ENCODE data around the gene IGFBP5. TPM values are rescaled to one million over a fixed set of nuclear protein-coding genes. Genes with fewer than 3 reads are reported as not detected.

IGFBP5 gene
- total RNA-seq, 1 experiment from 2014 or later = not detected

DNA sequence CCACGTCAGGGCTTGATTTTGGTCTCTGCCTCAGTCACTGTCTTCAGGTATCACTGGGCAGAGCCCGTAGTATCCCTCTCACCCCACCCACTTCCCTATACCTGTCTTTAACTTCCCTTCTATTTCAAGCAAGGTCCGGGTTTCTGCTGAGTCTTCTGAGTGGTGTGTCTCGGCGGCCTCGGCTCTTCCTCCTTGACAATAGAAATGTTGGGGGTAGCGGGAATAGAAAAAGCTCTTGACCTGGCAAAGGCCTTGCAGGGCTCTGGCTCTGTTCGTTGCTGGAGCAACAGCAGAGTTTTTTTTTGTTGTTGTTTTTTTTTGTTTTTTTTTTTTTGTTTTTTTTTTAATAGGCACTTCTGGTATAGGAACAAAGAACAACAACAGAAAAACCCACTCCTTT is 16.0 kb upstream of the IGFBP5 start:
- Mint-ChIP-seq H3K4me1 (ENCODE audit: insufficient read depth, unreplicated experiment) (peaks cover 18% of the 10 kb centered on the region), H3K9me3 (ENCODE audit: unreplicated experiment) (no peaks in the 10 kb centered on the region), H3K36me3 (ENCODE audit: insufficient read depth, unreplicated experiment) (no peaks in the 10 kb centered on the region), H3K27me3 (ENCODE audit: insufficient read depth, unreplicated experiment) (no peaks in the 10 kb centered on the region), H3K27ac (ENCODE audit: low read depth, unreplicated experiment) (no peak overlapping the region), H3K4me3 (ENCODE audit: unreplicated experiment) (no peak overlapping the region)
- BruUV-seq (replicated peaks) = no TSS peak
- intact Hi-C loops (cut with micrococcal nuclease) = loop anchor here (5.0 kb wide), 1 partner anchor 66 kb away; no protein-coding TSS in a partner anchor
- CTCF ChIA-PET = interaction anchor here (0.5 to 1.5 kb wide), 5 partner anchors 13 to 1045 kb away, joined by 3 to 5 read pairs (median 4); partner anchors contain the start of gene IGFBP5
- TF ChIP-seq, protein P1, sequence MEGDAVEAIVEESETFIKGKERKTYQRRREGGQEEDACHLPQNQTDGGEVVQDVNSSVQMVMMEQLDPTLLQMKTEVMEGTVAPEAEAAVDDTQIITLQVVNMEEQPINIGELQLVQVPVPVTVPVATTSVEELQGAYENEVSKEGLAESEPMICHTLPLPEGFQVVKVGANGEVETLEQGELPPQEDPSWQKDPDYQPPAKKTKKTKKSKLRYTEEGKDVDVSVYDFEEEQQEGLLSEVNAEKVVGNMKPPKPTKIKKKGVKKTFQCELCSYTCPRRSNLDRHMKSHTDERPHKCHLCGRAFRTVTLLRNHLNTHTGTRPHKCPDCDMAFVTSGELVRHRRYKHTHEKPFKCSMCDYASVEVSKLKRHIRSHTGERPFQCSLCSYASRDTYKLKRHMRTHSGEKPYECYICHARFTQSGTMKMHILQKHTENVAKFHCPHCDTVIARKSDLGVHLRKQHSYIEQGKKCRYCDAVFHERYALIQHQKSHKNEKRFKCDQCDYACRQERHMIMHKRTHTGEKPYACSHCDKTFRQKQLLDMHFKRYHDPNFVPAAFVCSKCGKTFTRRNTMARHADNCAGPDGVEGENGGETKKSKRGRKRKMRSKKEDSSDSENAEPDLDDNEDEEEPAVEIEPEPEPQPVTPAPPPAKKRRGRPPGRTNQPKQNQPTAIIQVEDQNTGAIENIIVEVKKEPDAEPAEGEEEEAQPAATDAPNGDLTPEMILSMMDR (IDR thresholded peaks at IDR 0.05; ENCODE audit: unreplicated experiment) = no peak
- no peak for DNase-seq (ENCODE audit: unreplicated experiment)
- POLR2A ChIA-PET = no interaction called here

DNA sequence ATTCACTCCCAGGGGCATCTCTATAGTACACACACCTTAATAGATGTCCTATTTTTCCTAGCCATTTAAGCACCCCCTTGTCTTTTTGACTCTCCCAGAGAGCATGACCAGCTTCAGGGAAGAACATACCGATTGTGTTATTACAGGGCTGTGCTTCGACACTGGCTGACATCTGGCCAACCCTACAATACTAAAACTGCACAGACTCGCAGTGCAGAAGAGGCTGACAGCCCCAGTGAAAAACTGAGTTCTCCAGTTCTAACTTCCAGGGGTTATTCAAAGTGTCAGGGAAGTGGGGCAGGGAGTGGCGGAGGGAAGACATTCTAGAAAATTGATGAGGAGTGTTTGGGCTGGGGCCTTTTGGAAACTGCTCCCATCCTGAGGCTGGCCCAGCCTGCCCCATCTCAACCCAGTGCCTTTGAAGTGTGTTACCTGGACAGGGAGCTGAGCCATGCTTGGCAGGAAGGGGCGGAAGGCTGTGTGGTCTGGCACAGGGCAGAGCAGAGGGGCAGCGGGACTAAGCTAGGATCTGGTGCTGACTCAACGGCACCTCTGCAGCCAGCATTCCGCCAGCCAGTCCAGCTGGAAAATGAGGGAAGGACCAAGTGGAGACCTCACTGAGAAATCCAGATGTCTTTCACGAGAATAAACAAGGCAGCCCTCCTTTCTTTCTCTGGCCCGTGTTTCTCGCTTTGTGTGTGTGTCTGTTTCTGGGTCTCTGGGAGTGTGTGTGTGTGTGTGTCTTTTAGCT is 15.4 kb upstream of the IGFBP5 start:
- BruUV-seq (replicated peaks) = no TSS peak
- intact Hi-C loops (cut with micrococcal nuclease) = loop anchor here (5.0 kb wide), 1 partner anchor 67 kb away; no protein-coding TSS in a partner anchor
- ChIA-PET CTCF (interaction anchor here (0.5 to 1.1 kb wide), 5 partner anchors 12 to 1045 kb away, joined by 3 to 5 read pairs (median 3); partner anchors contain the start of gene IGFBP5), POLR2A (no interaction called here)
- no peak overlapping the region for H3K4me3 Mint-ChIP-seq (ENCODE audit: unreplicated experiment)
- no peaks in the 10 kb centered on the region for H3K27me3 Mint-ChIP-seq (ENCODE audit: insufficient read depth, unreplicated experiment)
- H3K27ac Mint-ChIP-seq (ENCODE audit: low read depth, unreplicated experiment) = no peak overlapping the region
- H3K4me1 Mint-ChIP-seq (ENCODE audit: insufficient read depth, unreplicated experiment) = peaks cover 18% of the 10 kb centered on the region
- DNase-seq (ENCODE audit: unreplicated experiment) = no peak
- no peaks in the 10 kb centered on the region for H3K9me3 Mint-ChIP-seq (ENCODE audit: unreplicated experiment)
- TF ChIP-seq, protein P1 (IDR thresholded peaks at IDR 0.05; ENCODE audit: unreplicated experiment) = no peak
- no peaks in the 10 kb centered on the region for H3K36me3 Mint-ChIP-seq (ENCODE audit: insufficient read depth, unreplicated experiment)

DNA sequence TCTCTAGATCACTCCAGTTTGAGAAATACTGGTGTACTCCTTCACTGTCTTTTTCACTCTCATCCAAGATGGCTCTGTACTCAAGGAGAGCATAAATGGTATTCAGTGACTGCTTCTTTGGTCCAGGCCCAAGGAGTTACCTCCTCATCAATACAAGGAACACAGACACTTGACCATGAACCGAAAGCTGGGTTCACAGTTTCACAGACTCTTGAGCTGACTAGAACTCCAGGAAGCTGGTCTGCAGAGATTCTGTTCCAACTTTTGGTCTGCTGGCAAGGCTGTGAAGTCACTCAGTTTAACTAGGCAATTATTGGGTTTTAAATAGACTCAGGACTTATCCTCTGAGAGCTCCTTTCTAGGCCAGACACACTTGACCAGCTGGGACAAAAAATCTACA is 7.4 kb upstream of the IGFBP5 start:
- Mint-ChIP-seq H3K36me3 (ENCODE audit: insufficient read depth, unreplicated experiment) (no peaks in the 10 kb centered on the region), H3K27ac (ENCODE audit: low read depth, unreplicated experiment) (no peak overlapping the region), H3K27me3 (ENCODE audit: insufficient read depth, unreplicated experiment) (no peaks in the 10 kb centered on the region), H3K4me1 (ENCODE audit: insufficient read depth, unreplicated experiment) (no peaks in the 10 kb centered on the region), H3K4me3 (ENCODE audit: unreplicated experiment) (no peak overlapping the region), H3K9me3 (ENCODE audit: unreplicated experiment) (no peaks in the 10 kb centered on the region)
- intact Hi-C loops (cut with micrococcal nuclease) = no loop called here
- TF ChIP-seq, protein P1 (IDR thresholded peaks at IDR 0.05; ENCODE audit: unreplicated experiment) = no peak
- ChIA-PET CTCF (interaction anchor here (0.7 to 1.8 kb wide), 5 partner anchors 21 to 1010 kb away, joined by 3 to 9 read pairs (median 4); no protein-coding TSS in a partner anchor), POLR2A (no interaction called here)
- no peak for DNase-seq (ENCODE audit: unreplicated experiment)
- no TSS peak for BruUV-seq (replicated peaks)

DNA sequence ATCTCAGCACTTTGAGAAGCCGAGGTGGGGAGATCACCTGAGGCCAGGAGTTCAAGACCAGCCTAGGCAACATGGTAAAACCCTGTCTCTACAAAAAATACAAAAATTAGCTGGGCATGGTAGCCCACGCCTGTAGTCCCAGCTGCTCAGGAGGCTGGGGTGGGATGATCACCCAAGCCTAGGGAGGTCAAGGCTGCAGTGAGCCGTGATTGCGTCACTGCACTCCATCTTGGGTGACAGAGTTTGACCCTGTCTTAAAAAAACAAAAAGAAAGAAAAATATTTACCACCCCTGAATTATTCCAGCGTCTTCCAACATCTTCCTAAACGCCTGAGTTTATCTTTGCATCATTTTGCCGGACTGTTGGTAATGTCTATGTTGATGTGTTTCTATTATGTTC is 6.2 kb upstream of the IGFBP5 start:
- ChIA-PET POLR2A (no interaction called here), CTCF (interaction anchor here (1.2 to 2.3 kb wide), 5 partner anchors 12 to 1011 kb away, joined by 3 to 31 read pairs (median 13); no protein-coding TSS in a partner anchor)
- H3K27ac Mint-ChIP-seq (ENCODE audit: low read depth, unreplicated experiment) = no peak overlapping the region
- peaks cover 5% of the 10 kb centered on the region for H3K4me1 Mint-ChIP-seq (ENCODE audit: insufficient read depth, unreplicated experiment)
- H3K9me3 Mint-ChIP-seq (ENCODE audit: unreplicated experiment) = no peaks in the 10 kb centered on the region
- no peak for DNase-seq (ENCODE audit: unreplicated experiment)
- intact Hi-C loops (cut with micrococcal nuclease) = no loop called here
- no peaks in the 10 kb centered on the region for H3K27me3 Mint-ChIP-seq (ENCODE audit: insufficient read depth, unreplicated experiment)
- no TSS peak for BruUV-seq (replicated peaks)
- H3K4me3 Mint-ChIP-seq (ENCODE audit: unreplicated experiment) = no peak overlapping the region
- TF ChIP-seq, protein P1 (IDR thresholded peaks at IDR 0.05; ENCODE audit: unreplicated experiment) = no peak
- H3K36me3 Mint-ChIP-seq (ENCODE audit: insufficient read depth, unreplicated experiment) = no peaks in the 10 kb centered on the region

All from MCF 10A (cell line).